HepG2 (cell line): ENCODE results near the gene MCU. TPM values are rescaled to one million over a fixed set of nuclear protein-coding genes. Genes with fewer than 3 reads are reported as not detected.

ENCODE experiments used
- ATAC-seq: fragments of 200-7000 bp; cut with Tn5 transposase; 3 replicates; pipeline ENCODE4 v1.9.1; 2020; ENCODE audit warnings: mild to moderate bottlenecking, moderate library complexity
- BruUV-seq: library from RNA; stranded (reverse); fragments of 400-500 nt; replicated peaks from 2 replicates; lab custom pipeline; 2021; lab: Mats Ljungman, UMichigan
- CTCF ChIA-PET: fragments of 300-600 bp; formaldehyde crosslinking; extraction: SDS; loops from one replicate; lab custom pipeline; 2021; ENCODE audit warnings: low total read pairs, inconsistent platforms, low intra/inter-chr PET ratio; lab: Yijun Ruan, JAX
- POLR2A ChIA-PET: fragments of 350-600 bp; sonication (Branson Sonifier 250); formaldehyde crosslinking; loops from one replicate; lab custom pipeline; 2020; ENCODE audit warnings: antibody characterized with exemption, inconsistent platforms; lab: Yijun Ruan, JAX
- DNase-seq: peaks from one replicate; pipeline ENCODE4 v3.0.0-alpha.2; 2015; ENCODE audit warnings: low spot score
- FAIRE-seq: peaks from 3 replicates; lab custom pipeline; 2011; peaks lifted over from hg19 to GRCh38; lab: Jason Lieb, UNC
- H2AFZ ChIP-seq: one replicate; pipeline ENCODE4 v1.6.1; 2011; ENCODE audit warnings: low read length, inconsistent platforms
- H3K27ac ChIP-seq: fragments of 300-600 bp; 3 replicates; pipeline ENCODE4 v1.8.0; 2011; ENCODE audit warnings: mixed run types, mild to moderate bottlenecking, mixed read lengths, low read length, inconsistent platforms; ENCODE audit not compliant: insufficient read depth; ENCODE audit errors: extremely low read length
- H3K27me3 ChIP-seq, 2 experiments: fragments of 200-600 bp in 1 of 2; 2 replicates in 1 of 2; 3 replicates in 1 of 2; pipeline versions ENCODE4 v1.6.0 to v1.8.0; 2011; ENCODE audit warnings: low read length in 2 of 2, mild to moderate bottlenecking in 2 of 2, moderate library complexity in 2 of 2, inconsistent platforms in 1 of 2; ENCODE audit not compliant: insufficient read depth in 2 of 2, control insufficient read depth in 1 of 2
- H3K36me3 ChIP-seq, 2 experiments: fragments of 200-600 bp in 1 of 2; replicated peaks in 1 of 2; 2 replicates in 1 of 2; 3 replicates in 1 of 2; pipeline versions ENCODE4 v1.5.1 to v1.8.0; 2011; ENCODE audit warnings: low read length in 2 of 2, inconsistent platforms in 1 of 2; ENCODE audit not compliant: insufficient read depth in 2 of 2, control insufficient read depth in 1 of 2
- H3K4me1 ChIP-seq: 2 replicates; pipeline ENCODE4 v1.5.1; 2012; ENCODE audit warnings: low read length, inconsistent platforms; ENCODE audit not compliant: insufficient read depth
- H3K4me2 ChIP-seq: 2 replicates; pipeline ENCODE4 v1.6.0; 2011; ENCODE audit warnings: low read depth, low read length, inconsistent platforms
- H3K4me3 ChIP-seq, 3 experiments: fragments of 200-600 bp in 1 of 3; sonication (generic), shearing (Covaris generic) in 1 of 3; replicated peaks in 1 of 3; 2 replicates each; pipeline ENCODE4 v1.5.1; 2011 to 2016; ENCODE audit warnings: low read length in 3 of 3, inconsistent platforms in 2 of 3, low read depth in 2 of 3, mild to moderate bottlenecking in 2 of 3, control low read depth in 1 of 3, mixed read lengths in 1 of 3; ENCODE audit not compliant: insufficient read depth in 1 of 3
- H3K79me2 ChIP-seq: one replicate; pipeline ENCODE4 v1.6.1; 2011; ENCODE audit warnings: low read length, inconsistent platforms; ENCODE audit not compliant: insufficient read depth
- H3K9ac ChIP-seq: 2 replicates; pipeline ENCODE4 v1.6.0; 2011; ENCODE audit warnings: mild to moderate bottlenecking, low read depth, low read length, inconsistent platforms; ENCODE audit not compliant: insufficient read depth
- H3K9me3 ChIP-seq: 2 replicates; pipeline ENCODE4 v1.5.1; 2012; ENCODE audit warnings: mild to moderate bottlenecking, low read length
- H4K20me1 ChIP-seq: 2 replicates; pipeline ENCODE4 v1.6.0; 2011; ENCODE audit warnings: inconsistent platforms, mild to moderate bottlenecking, low read length, moderate library complexity; ENCODE audit not compliant: insufficient read depth
- BRCA1 ChIP-seq: sonication (generic); formaldehyde crosslinking; IDR thresholded peaks from 2 replicates; pipeline ENCODE4 v1.4.0; 2020; ENCODE audit warnings: missing genetic modification reagents
- GATAD2A ChIP-seq: IDR thresholded peaks from 2 replicates; pipeline ENCODE4 v1.6.1; 2016
- HOXA7 ChIP-seq: sonication (generic); formaldehyde crosslinking; IDR thresholded peaks from 2 replicates; pipeline ENCODE4 v1.8.1; 2022; ENCODE audit warnings: mild to moderate bottlenecking, missing genetic modification reagents, moderate library complexity
- JUND ChIP-seq: sonication (generic); formaldehyde crosslinking; IDR thresholded peaks from 2 replicates; pipeline ENCODE4 v1.8.0; 2022; ENCODE audit warnings: mild to moderate bottlenecking, missing genetic modification reagents
- KDM5B ChIP-seq: sonication (generic); formaldehyde crosslinking; IDR thresholded peaks from 2 replicates; pipeline ENCODE4 v1.4.0; 2020; ENCODE audit warnings: missing genetic modification reagents, mild to moderate bottlenecking, borderline replicate concordance
- MAZ ChIP-seq, 2 experiments: sonication (generic) in 1 of 2; formaldehyde crosslinking in 1 of 2; IDR thresholded peaks; 2 replicates each; pipeline versions ENCODE4 v1.5.0 to v1.6.1; 2012 to 2020; ENCODE audit warnings: low read depth in 2 of 2, mild to moderate bottlenecking in 2 of 2, borderline replicate concordance in 1 of 2, improper control_type of control experiment in 1 of 2, low read length in 1 of 2, missing genetic modification reagents in 1 of 2, moderate library complexity in 1 of 2
- MTF2 ChIP-seq: sonication (generic); formaldehyde crosslinking; IDR thresholded peaks from 2 replicates; pipeline ENCODE4 v1.5.0; 2020; ENCODE audit warnings: missing genetic modification reagents, borderline replicate concordance
- RFX5 ChIP-seq: IDR thresholded peaks from 2 replicates; pipeline ENCODE4 v1.6.1; 2011; ENCODE audit warnings: low read depth, low read length, improper control_type of control experiment
- RXRA ChIP-seq: sonication (generic); formaldehyde crosslinking; IDR thresholded peaks from 2 replicates; pipeline ENCODE4 v1.5.1; 2020; ENCODE audit warnings: missing genetic modification reagents
- TAF1 ChIP-seq: sonication (generic); formaldehyde crosslinking; IDR thresholded peaks from 2 replicates; pipeline ENCODE4 v1.4.0; 2020; ENCODE audit warnings: missing genetic modification reagents
- THAP8 ChIP-seq: sonication (generic); formaldehyde crosslinking; IDR thresholded peaks from 2 replicates; pipeline ENCODE4 v1.5.1; 2020; ENCODE audit warnings: missing genetic modification reagents, mild to moderate bottlenecking, borderline replicate concordance
- ZBED4 ChIP-seq: sonication (generic); formaldehyde crosslinking; IDR thresholded peaks from 2 replicates; pipeline ENCODE4 v1.4.0; 2020; ENCODE audit warnings: missing genetic modification reagents, borderline replicate concordance
- ZNF44 ChIP-seq: sonication (generic); formaldehyde crosslinking; IDR thresholded peaks from 2 replicates; pipeline ENCODE4 v1.5.1; 2020; ENCODE audit warnings: mild to moderate bottlenecking, missing genetic modification reagents
- ZNF557 ChIP-seq: sonication (generic); formaldehyde crosslinking; IDR thresholded peaks from 2 replicates; pipeline ENCODE4 v1.4.0; 2020; ENCODE audit warnings: missing genetic modification reagents
- WGBS: methylation state at CpG from one replicate; pipeline ENCODE4 v1.1.6; 2017; ENCODE audit warnings: low lambda C conversion rate; 5-methylcytosine and 5-hydroxymethylcytosine counted together
- in situ Hi-C: cut with HindIII; loops from 2 replicates; pipeline ENCODE4 v1.10.0; 2017; ENCODE audit warnings: low pct_unique_long_range_greater_than_20kb; ENCODE audit not compliant: extremely low pct_ligation_motif_present
- intact Hi-C: fragments of 100-400 bp; cut with micrococcal nuclease; formaldehyde crosslinking; loops from one replicate; pipeline ENCODE4 v1.10.0; 2022; ENCODE audit not compliant: unreplicated experiment
- polyA plus RNA-seq, 8 experiments: library from polyadenylated mRNA; depleted of rRNA in 3 of 8; stranded (reverse) in 7 of 8; unstranded in 1 of 8; fragments of >200 nt; fragmentation: Illumina TruSeq in 4 of 8; extraction: Trizol in 4 of 8; gene quantifications; 2 replicates each; pipeline versions ENCODE4 v1.2.1 to v1.2.3, GENCODE V29; 2011 to 2016; ENCODE audit warnings: low read depth in 4 of 8, missing spikeins in 1 of 8, mixed read lengths in 1 of 8; ENCODE audit not compliant: insufficient read depth in 1 of 8
- total RNA-seq, 5 experiments: library from RNA; depleted of rRNA; stranded (reverse); fragments of >200 nt; fragmentation: Illumina TruSeq; extraction: Trizol; gene quantifications; 2 replicates each; pipeline ENCODE4 v1.2.3, GENCODE V29; 2016; ENCODE audit warnings: low read depth in 1 of 5

Gene MCU
- total and polyA plus RNA-seq, 2 of the 13 experiments (the other 11 are each of a cell fraction or from before 2014, with no cell fraction given), result 25.9 to 64.5 TPM

- no peaks in the 10 kb centered on the region for H3K36me3 ChIP-seq
- no peak overlapping the region for H3K4me2 ChIP-seq
- H3K4me3 ChIP-seq, result no peak overlapping the region
- no peak overlapping the region for H2AFZ ChIP-seq
- no peaks in the 10 kb centered on the region for H3K27me3 ChIP-seq
- no peak for FAIRE-seq
- H3K4me1 ChIP-seq, result no peaks in the 10 kb centered on the region
- H4K20me1 ChIP-seq, result no peaks in the 10 kb centered on the region
- no peak for DNase-seq
- in situ Hi-C loops (no loop called here), intact Hi-C loops (no loop called here)
- no peak overlapping the region for H3K27ac ChIP-seq
- H3K9me3 ChIP-seq, result no peaks in the 10 kb centered on the region
- BruUV-seq, result no TSS peak
- H3K79me2 ChIP-seq, result no peaks in the 10 kb centered on the region
- H3K9ac ChIP-seq, result no peak overlapping the region
- TF ChIP-seq ZNF44, result no peak
- WGBS, result 93% methylated on average over 3 of the region's 3 CpGs
- ChIA-PET POLR2A (no interaction called here), CTCF (no interaction called here)
- ATAC-seq, result no peak
Observed at GRCh38 chr10:72746426-72747363, 54.8 kb downstream of the MCU start.

- Histone ChIP-seq H3K9ac (no peak overlapping the region), H3K9me3 (no peaks in the 10 kb centered on the region), H3K4me1 (no peaks in the 10 kb centered on the region), H2AFZ (no peak overlapping the region), H3K79me2 (no peaks in the 10 kb centered on the region), H3K4me2 (no peak overlapping the region), H4K20me1 (no peaks in the 10 kb centered on the region), H3K27ac (no peak overlapping the region), H3K4me3 (no peak overlapping the region), H3K27me3 (no peaks in the 10 kb centered on the region), H3K36me3 (no peaks in the 10 kb centered on the region)
- no TSS peak for BruUV-seq
- CTCF ChIA-PET, result no interaction called here
- ATAC-seq (no peak), DNase-seq (no peak), FAIRE-seq (no peak)
- intact Hi-C loops, result no loop called here
- in situ Hi-C loops, result no loop called here
- 95% methylated on average over 8 of the region's 8 CpGs for WGBS
- POLR2A ChIA-PET, result no interaction called here
- TF ChIP-seq ZBED4 (no peak), BRCA1 (CRISPR knock-in tag) (no peak), HOXA7 (CRISPR knock-in tag) (no peak), MTF2 (no peak), RFX5 (no peak), MAZ (IDR thresholded peaks at IDR 0.05; ENCODE audit: borderline replicate concordance, low read depth, low read length) (no peak), MAZ (CRISPR knock-in tag; IDR thresholded peaks at IDR 0.05; ENCODE audit: low read depth) (no peak), TAF1 (CRISPR knock-in tag) (no peak), RXRA (CRISPR knock-in tag) (no peak), THAP8 (no peak), GATAD2A (CRISPR knock-in tag) (no peak), KDM5B (no peak), JUND (CRISPR knock-in tag) (no peak), ZNF557 (CRISPR knock-in tag) (no peak)
Observed at GRCh38 chr10:72747521-72747920, 55.6 kb downstream of the MCU start.
